ENCODE data around the gene ATP9B.

- no peak for TF ChIP-seq CTCF (IDR thresholded peaks at IDR 0.05)
- TF ChIP-seq POLR2A (IDR thresholded peaks at IDR 0.05), result no peak
Observed at GRCh38 chr18:79167526-79168190, 98.5 kb downstream of the ATP9B start.

Data from right lobe of liver (tissue), 4 donors.